ENCODE data around the gene XYLT1.

XYLT1 gene

GRCh38 chr16:17053536-17054160 lies 417.1 kb downstream of the XYLT1 start:
- in situ Hi-C loops (cut with MboI; ENCODE audit: low pct_unique_long_range_greater_than_20kb, low sequenced_read_pairs) = loop anchor here (25.0 kb wide), 1 partner anchor 109 kb away; no protein-coding TSS in a partner anchor
- DNase-seq = no peak
